Stimulated activated CD4-positive, alpha-beta T cell treated with anti-CD3 and anti-CD28 coated beads, Interleukin-4, amount 100 ng/mL, for 1 hour (primary cell): ENCODE results near the gene ZNF618.

Source experiments
- DNase-seq: peaks from one replicate; pipeline ENCODE4 v3.0.0-alpha.2; 2020

ZNF618 gene

DNA sequence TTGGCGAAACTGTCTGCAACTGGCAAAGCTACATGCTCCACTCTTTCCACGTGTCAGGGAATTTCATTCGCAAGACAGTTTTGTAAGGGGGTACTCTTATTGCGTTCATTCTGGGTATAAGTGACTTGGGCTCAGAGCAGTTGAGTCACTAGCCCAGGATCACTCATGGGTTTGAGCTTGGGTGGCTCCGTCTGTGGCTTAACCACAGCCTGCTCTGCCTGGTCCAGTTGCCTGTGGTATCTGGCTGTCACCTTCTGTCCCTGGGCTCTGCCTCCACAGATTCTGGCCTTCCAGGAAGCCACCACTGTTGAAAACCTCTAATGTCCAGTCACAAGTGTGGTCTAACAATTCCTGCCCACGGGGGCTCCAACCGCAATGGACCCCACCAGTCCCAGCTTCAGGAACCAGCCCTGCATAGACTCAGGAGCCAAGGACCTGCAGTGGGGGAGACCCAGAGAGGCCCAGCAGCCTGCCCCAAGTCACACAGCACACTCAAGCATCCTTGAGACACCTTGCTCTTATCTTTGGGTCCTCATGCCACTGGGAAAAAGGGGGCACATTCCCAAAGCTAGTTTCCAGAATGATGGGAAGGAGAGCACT lies 212.6 kb downstream of the ZNF618 start:
- DNase-seq = no peak

DNA sequence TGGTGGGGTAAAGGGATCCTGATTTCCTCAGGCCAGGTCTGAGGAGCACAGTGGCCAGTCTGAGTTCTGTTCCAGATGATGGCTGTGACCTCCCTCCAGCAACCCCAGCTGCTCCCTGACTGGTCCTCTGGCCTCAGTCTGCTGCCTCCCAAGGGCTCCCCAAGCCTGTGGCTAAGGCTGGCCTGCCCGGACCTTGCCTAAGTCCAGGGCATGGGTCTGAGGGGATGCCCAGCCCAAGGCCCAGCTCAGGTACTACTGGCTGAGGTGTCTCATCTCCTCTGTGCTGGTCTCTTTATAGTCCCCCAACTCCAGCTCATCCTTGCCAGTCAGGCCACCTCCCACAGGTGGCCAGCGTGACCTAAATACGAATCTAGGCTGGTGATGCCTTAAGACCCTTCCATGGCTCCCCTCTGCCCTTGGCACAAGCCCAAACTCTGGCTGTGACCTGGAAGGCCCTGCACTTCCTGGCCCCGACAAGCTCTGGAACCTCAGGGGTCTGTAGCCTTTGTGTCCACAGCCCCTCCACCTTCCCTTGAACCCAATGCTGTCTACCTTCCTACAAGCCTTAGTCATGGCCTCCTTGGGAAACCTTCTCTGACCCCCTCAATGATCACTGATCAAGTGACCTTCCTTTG lies 213.2 kb downstream of the ZNF618 start:
- no peak for DNase-seq

DNA sequence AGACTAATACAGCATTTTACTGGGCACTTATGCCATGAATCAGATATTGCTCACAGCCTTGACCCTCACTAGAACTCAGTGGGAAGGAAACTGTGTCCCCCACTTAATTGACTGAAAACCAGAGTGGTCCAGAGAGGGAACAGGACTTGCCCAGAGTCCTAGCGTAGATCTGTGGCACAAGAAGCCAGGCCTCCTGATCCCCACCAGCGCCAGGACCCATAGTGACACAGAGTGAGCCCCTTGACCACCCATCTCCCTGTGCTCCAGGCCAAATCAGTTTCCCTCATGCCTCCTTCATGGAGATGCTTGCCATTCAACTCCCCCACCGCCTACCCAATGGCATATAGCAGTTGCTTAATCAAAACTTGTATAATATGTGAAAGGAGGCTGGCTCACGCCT lies 214.7 kb downstream of the ZNF618 start:
- no peak for DNase-seq

DNA sequence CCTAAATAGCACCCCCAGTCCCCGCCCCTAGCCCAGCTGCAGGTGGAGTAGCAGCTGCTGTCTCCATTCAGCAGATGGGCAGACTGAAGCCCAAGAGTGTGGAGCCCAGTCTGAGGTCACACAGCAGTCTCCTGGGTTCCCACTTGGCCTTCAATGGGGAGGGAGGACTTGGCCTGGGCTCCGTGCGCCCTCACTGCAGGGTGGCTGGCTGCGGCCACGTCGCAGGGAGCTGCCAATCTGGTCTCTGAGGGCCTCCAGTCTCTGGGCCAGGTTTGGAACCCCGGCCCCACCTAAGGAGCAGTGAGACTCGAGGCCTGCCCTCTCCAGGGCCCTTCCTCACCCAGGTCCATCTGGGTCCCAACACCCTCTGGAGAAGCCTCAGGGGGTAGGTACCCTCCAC lies 215.6 kb downstream of the ZNF618 start:
- DNase-seq = no peak

- no peak for DNase-seq
Observed at GRCh38 chr9:114092336-114092735, 216.2 kb downstream of the ZNF618 start.

- DNase-seq = no peak
Observed at GRCh38 chr9:114093031-114093471, 216.9 kb downstream of the ZNF618 start.

GRCh38 chr9:114093761-114094505 lies 217.8 kb downstream of the ZNF618 start:
- DNase-seq = no peak

- no peak for DNase-seq
Observed at GRCh38 chr9:114094971-114095370, 218.9 kb downstream of the ZNF618 start.

GRCh38 chr9:114096041-114096511 lies 220.0 kb downstream of the ZNF618 start:
- DNase-seq = no peak

- DNase-seq = no peak
Observed at GRCh38 chr9:114096866-114097612, 220.9 kb downstream of the ZNF618 start.

DNA sequence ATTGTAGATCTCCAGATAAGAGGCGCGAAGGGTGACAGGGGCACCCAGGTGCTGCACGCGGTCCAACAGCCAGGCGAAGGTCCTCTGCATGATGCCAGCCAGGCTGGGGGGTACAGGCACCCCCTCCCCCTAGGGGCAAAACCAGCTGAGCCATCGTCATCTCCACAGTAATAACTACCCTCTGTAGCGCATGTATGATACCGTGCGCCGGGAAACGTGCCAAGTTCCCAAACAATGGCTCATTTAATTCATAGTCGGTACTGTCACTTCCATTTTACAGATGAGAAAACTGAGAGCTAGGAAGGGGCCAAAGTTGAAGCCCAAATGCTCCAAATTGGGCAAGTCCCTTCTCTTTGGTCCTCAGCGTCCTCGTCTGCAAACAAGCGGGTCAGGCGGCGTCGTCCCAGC lies 221.5 kb downstream of the ZNF618 start:
- no peak for DNase-seq

GRCh38 chr9:114098021-114098935 lies 222.2 kb downstream of the ZNF618 start:
- peak; percentile 26 for DNase-seq

DNA sequence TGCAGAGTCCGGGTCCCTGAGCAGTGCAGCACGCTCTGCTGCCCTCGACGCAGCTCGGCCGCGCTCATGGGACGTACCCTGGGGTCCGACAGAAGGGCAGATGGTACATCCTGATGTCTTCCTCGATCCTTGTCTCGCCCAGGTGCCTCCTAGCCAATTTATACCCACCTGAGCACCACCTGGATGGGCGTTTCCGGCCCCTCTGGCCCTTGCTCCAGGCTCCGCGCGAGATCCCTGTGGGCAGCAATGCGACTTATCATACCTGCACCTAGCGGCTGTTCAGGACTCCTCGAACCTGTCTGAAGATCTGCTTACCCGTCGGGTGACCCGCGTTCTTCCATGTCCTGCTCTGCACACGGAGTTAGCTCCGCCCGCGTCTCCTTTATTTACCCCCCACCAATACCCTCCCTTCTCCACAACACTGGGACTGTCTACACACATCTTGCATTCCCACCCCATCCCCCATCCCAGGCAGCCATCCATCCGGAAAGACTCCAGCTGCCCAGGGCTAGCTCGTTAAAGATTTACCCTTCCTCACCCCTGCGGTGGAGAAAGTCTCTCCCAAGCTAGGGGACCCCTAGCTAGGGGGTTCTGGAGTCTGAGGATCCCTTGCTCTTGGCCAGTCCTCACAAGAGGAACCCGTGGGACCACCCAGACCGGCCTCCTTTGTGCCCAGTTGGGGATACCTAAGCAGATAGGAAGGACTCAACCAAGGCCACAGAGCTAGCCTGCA lies 223.0 kb downstream of the ZNF618 start, which contains the start of gene KIF12:
TSS of gene KIF12 (minus strand) at position 357 of the 733 bp plus-strand sequence. CDS start at position 341, 16 bp downstream.
- DNase-seq = no peak

DNA sequence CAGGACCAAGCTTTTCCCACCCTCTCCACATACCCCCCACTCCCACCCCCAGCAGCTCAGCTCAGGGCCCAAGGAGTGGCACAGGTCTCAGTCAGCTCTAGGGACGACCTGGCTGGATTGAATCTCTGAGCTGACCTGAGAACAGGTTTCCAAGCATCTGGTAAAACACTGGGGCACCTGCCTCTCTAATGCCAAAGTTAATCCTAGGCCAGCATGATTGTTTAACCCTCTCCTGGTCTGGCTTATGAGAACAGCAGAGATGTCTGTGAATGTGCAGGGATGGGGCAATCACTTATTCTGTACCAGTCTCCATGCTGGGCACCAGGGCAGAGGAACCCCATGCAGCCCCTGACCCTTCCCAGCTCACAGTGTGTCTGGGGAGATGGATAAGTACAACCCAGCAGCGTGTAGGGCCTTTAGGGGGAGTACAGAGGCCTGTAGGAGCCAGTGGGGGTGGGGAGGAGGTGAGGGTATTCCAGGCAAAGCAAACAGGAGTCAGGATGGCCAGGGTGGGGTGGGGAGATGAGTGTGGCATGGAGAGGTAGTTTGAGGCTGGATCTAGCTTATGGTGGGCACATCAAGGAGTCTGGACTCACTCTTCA lies 223.7 kb downstream of the ZNF618 start:
- DNase-seq = no peak

GRCh38 chr9:114100536-114100935 lies 224.4 kb downstream of the ZNF618 start:
- DNase-seq = no peak

DNA sequence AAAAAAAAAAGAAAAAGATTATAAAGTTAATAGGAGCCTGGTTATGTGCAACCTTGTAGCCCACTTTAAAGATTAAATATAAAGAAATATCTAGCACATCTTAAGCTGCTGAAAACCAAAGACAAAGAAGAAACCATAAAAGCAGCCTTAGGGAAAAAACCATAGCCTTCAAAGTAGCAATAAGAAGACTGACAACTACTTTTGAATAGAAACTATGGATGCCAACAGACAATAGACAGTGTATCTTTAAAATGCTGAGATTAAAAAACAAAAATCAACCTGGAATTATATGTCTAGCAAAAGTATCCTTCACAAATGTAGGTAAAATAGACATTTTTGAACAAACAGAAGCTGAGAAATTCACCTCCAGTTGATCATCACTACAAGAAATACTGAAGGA lies 226.4 kb downstream of the ZNF618 start:
- no peak for DNase-seq

DNA sequence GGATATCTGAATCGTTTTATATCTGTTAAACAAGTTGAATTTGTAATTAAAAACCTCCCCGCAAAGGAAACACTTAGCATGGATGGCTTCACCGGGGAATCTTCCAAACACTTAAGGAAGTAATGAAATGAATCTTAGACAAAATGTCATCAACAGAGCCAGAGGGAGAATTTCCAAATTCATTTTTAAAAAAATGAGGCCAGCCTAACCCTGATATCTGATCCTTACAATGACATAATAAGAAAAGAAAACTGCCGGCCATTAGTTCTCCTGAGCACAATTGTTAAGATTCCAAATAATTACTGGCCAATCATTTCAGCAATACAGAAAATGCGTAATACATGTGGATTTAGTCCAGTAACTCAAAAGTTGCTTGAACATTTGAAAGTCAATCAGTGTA lies 229.1 kb downstream of the ZNF618 start:
- DNase-seq = no peak
